GM18498 (cell line): ENCODE results near the gene ZDHHC11.
"Not testable (repeated sequence)": the region's sequence is repeated elsewhere in the genome, so short reads cannot be mapped to it uniquely, and the experiment has no call there.

Source experiments
- ATAC-seq: cut with Tn5 transposase; IDR thresholded peaks from one replicate; pipeline ENCODE4 v1.9.1; 2021; ENCODE audit warnings: mild to moderate bottlenecking, moderate library complexity; ENCODE audit not compliant: unreplicated experiment

Gene ZDHHC11

GRCh38 chr5:778967-779366, 71.8 kb downstream of the ZDHHC11 start:
- ATAC-seq: not testable (repeated sequence)

- ATAC-seq: not testable (repeated sequence)
These were observed 72.4 kb downstream of the ZDHHC11 start for GRCh38 chr5:778421-778820.

- ATAC-seq: no peak
These were observed 73.0 kb downstream of the ZDHHC11 start for GRCh38 chr5:777756-778161.

GRCh38 chr5:776862-777711, 73.7 kb downstream of the ZDHHC11 start:
- no peak for ATAC-seq

- no peak for ATAC-seq
These were observed 74.6 kb downstream of the ZDHHC11 start for GRCh38 chr5:775961-776861.

GRCh38 chr5:775595-775960, 75.2 kb downstream of the ZDHHC11 start:
- not testable (repeated sequence) for ATAC-seq

- not testable (repeated sequence) for ATAC-seq
These were observed 75.8 kb downstream of the ZDHHC11 start for GRCh38 chr5:774854-775505.

GRCh38 chr5:774304-774703, 76.5 kb downstream of the ZDHHC11 start:
- ATAC-seq: not testable (repeated sequence)

GRCh38 chr5:773517-774264, 77.1 kb downstream of the ZDHHC11 start:
- ATAC-seq: no peak

GRCh38 chr5:772931-773330, 77.9 kb downstream of the ZDHHC11 start:
- not testable (repeated sequence) for ATAC-seq

- not testable (repeated sequence) for ATAC-seq
These were observed 78.3 kb downstream of the ZDHHC11 start for GRCh38 chr5:772547-772890.

GRCh38 chr5:771841-772546, 78.8 kb downstream of the ZDHHC11 start:
- not testable (repeated sequence) for ATAC-seq

GRCh38 chr5:771087-771781, 79.6 kb downstream of the ZDHHC11 start:
- ATAC-seq: not testable (repeated sequence)

- not testable (repeated sequence) for ATAC-seq
These were observed 80.2 kb downstream of the ZDHHC11 start for GRCh38 chr5:770585-770984.

GRCh38 chr5:769485-770145, 81.2 kb downstream of the ZDHHC11 start:
- not testable (repeated sequence) for ATAC-seq

GRCh38 chr5:766666-767431, 83.9 kb downstream of the ZDHHC11 start:
- no peak for ATAC-seq

GRCh38 chr5:765948-766631, 84.7 kb downstream of the ZDHHC11 start:
- no peak for ATAC-seq
